IMR-90 (cell line): ENCODE results near the gene RALGAPA1.

Experiments
- CTCF ChIP-seq: conservative IDR thresholded peaks from 2 replicates; pipeline ENCODE4 v1.5.1; 2012; ENCODE audit warnings: mild to moderate bottlenecking, low read depth, low read length, improper control_type of control experiment
- ELK1 ChIP-seq: fragments of 150-350 bp; IDR thresholded peaks from 2 replicates; pipeline ENCODE4 v1.6.1; 2016; ENCODE audit warnings: low read depth, mild to moderate bottlenecking, low read length, moderate library complexity, borderline replicate concordance
- SMC3 ChIP-seq: fragments of 150-350 bp; IDR thresholded peaks from 2 replicates; pipeline ENCODE4 v1.6.1; 2016; ENCODE audit warnings: low read depth, mild to moderate bottlenecking, antibody characterized with exemption, low read length, moderate library complexity

GRCh38 chr14:35565871-35566464, 243.1 kb downstream of the RALGAPA1 start:
- TF ChIP-seq SMC3 (no peak), CTCF (no peak), ELK1 (no peak)
